SK-N-SH (cell line): Measurements from ENCODE around the gene SLC8A2. TPM values are rescaled to one million over a fixed set of nuclear protein-coding genes. Genes with fewer than 3 reads are reported as not detected.

Source experiments
- CTCF ChIA-PET: fragments of 300-600, 350-600 bp; formaldehyde crosslinking; extraction: SDS; loops from one replicate; lab custom pipeline; 2021; lab: Yijun Ruan, JAX
- POLR2A ChIA-PET: fragments of 350-600 bp; sonication (Branson Sonifier 250); formaldehyde crosslinking; extraction: SDS; loops from one replicate; lab custom pipeline; 2020; ENCODE audit warnings: antibody characterized with exemption, inconsistent platforms; lab: Yijun Ruan, JAX
- DNase-seq: peaks from one replicate; pipeline ENCODE4 v3.0.0; 2012
- H2AFZ ChIP-seq: fragments of 200-600 bp; sonication (generic); 2 replicates; pipeline ENCODE4 v1.8.1; 2016; ENCODE audit warnings: antibody characterized with exemption, mild to moderate bottlenecking, low read depth
- H3F3A ChIP-seq: fragments of 200-600 bp; sonication (generic); replicated peaks from 2 replicates; pipeline ENCODE3; 2016; ENCODE audit warnings: antibody characterized with exemption, mild to moderate bottlenecking; ENCODE audit not compliant: insufficient read depth
- H3K27ac ChIP-seq, 2 experiments: fragments of 200-500 bp in 1 of 2; fragments of 200-600 bp in 1 of 2; sonication (Bioruptor generic) in 1 of 2; sonication (generic), shearing (Covaris generic) in 1 of 2; 2 replicates each; pipeline versions ENCODE4 v1.5.1 to v1.6.1; 2014 to 2016; ENCODE audit warnings: low read depth in 2 of 2, inconsistent platforms in 1 of 2, low read length in 1 of 2, mild to moderate bottlenecking in 1 of 2, mixed read lengths in 1 of 2
- H3K27me3 ChIP-seq: fragments of 200-600 bp; sonication (generic), shearing (Covaris generic); 2 replicates; pipeline ENCODE4 v1.6.1; 2016; ENCODE audit warnings: mixed run types; ENCODE audit not compliant: insufficient read depth
- H3K36me3 ChIP-seq, 2 experiments: fragments of 200-500 bp in 1 of 2; fragments of 200-600 bp in 1 of 2; sonication (Bioruptor generic) in 1 of 2; sonication (generic) in 1 of 2; replicated peaks in 1 of 2; 2 replicates each; pipeline versions ENCODE3 to v1.5.1; 2014 to 2016; ENCODE audit warnings: low read length in 1 of 2, mild to moderate bottlenecking in 1 of 2; ENCODE audit not compliant: insufficient read depth in 2 of 2, control insufficient read depth in 1 of 2
- H3K4me1 ChIP-seq, 2 experiments: fragments of 200-500 bp in 1 of 2; fragments of 200-600 bp in 1 of 2; sonication (Bioruptor generic) in 1 of 2; sonication (generic), shearing (Covaris generic) in 1 of 2; 2 replicates each; pipeline versions ENCODE4 v1.5.1 to v1.6.1; 2014 to 2016; ENCODE audit warnings: low read depth in 1 of 2, low read length in 1 of 2, mixed run types in 1 of 2; ENCODE audit not compliant: insufficient read depth in 2 of 2, control insufficient read depth in 1 of 2
- H3K4me2 ChIP-seq: fragments of 200-600 bp; sonication (generic), shearing (Covaris generic); 2 replicates; pipeline ENCODE4 v1.6.1; 2017; ENCODE audit warnings: mixed run types
- H3K4me3 ChIP-seq, 2 experiments: fragments of 200-500 bp in 1 of 2; fragments of 200-600 bp in 1 of 2; sonication (Bioruptor generic) in 1 of 2; sonication (generic), shearing (Covaris generic) in 1 of 2; 2 replicates each; pipeline versions ENCODE4 v1.5.1 to v1.8.1; 2014 to 2016; ENCODE audit warnings: low read depth in 2 of 2, inconsistent platforms in 1 of 2, low read length in 1 of 2, mild to moderate bottlenecking in 1 of 2, mixed read lengths in 1 of 2, moderate library complexity in 1 of 2
- H3K79me2 ChIP-seq: fragments of 200-600 bp; sonication (generic); 2 replicates; pipeline ENCODE4 v1.8.1; 2017; ENCODE audit warnings: mild to moderate bottlenecking; ENCODE audit not compliant: insufficient read depth
- H3K9ac ChIP-seq: fragments of 200-600 bp; sonication (generic); 2 replicates; pipeline ENCODE4 v1.6.1; 2017; ENCODE audit warnings: mixed run types
- H3K9me2 ChIP-seq: fragments of 200-600 bp; sonication (generic); 2 replicates; pipeline ENCODE4 v1.6.1; 2017; ENCODE audit warnings: mixed run types
- H3K9me3 ChIP-seq: fragments of 200-600 bp; sonication (generic); 2 replicates; pipeline ENCODE4 v1.6.1; 2017; ENCODE audit warnings: mixed run types, mild to moderate bottlenecking, moderate library complexity
- H4K20me1 ChIP-seq: fragments of 200-600 bp; sonication (generic); 2 replicates; pipeline ENCODE4 v1.6.1; 2017; ENCODE audit warnings: mild to moderate bottlenecking, mixed run types; ENCODE audit not compliant: insufficient read depth
- CHD2 ChIP-seq: fragments of 150-350 bp; IDR thresholded peaks from 2 replicates; pipeline ENCODE4 v1.6.1; 2018; ENCODE audit warnings: low read length; ENCODE audit not compliant: partially characterized antibody
- CTCF ChIP-seq: fragments of 200-600 bp; sonication (generic); IDR thresholded peaks from 2 replicates; pipeline ENCODE4 v1.6.1; 2017; ENCODE audit warnings: antibody characterized with exemption, mild to moderate bottlenecking, moderate library complexity
- EZH2phosphoT487 ChIP-seq: fragments of 200-600 bp; sonication (generic); IDR thresholded peaks from 2 replicates; pipeline ENCODE4 v1.6.1; 2017; ENCODE audit warnings: low read depth, mixed run types, mild to moderate bottlenecking, antibody characterized with exemption, moderate library complexity, borderline replicate concordance
- FOSL2 ChIP-seq: IDR thresholded peaks from 2 replicates; pipeline ENCODE4 v1.4.0; 2012; ENCODE audit warnings: low read depth, mild to moderate bottlenecking, moderate library complexity, borderline replicate concordance
- FOXM1 ChIP-seq: IDR thresholded peaks from 2 replicates; pipeline ENCODE4 v1.4.0; 2012; ENCODE audit warnings: low read depth, mild to moderate bottlenecking
- GABPA ChIP-seq: IDR thresholded peaks from 2 replicates; pipeline ENCODE4 v1.4.0; 2012; ENCODE audit warnings: low read depth, mild to moderate bottlenecking
- GATA2 ChIP-seq: sonication (generic); formaldehyde crosslinking; IDR thresholded peaks from 2 replicates; pipeline ENCODE4 v1.5.0; 2020; ENCODE audit warnings: mild to moderate bottlenecking, missing genetic modification reagents
- IRF3 ChIP-seq: fragments of 150-350 bp; IDR thresholded peaks from 2 replicates; pipeline ENCODE4 v1.6.1; 2016; ENCODE audit warnings: mild to moderate bottlenecking, low read depth, low read length
- JUND ChIP-seq: IDR thresholded peaks from 2 replicates; pipeline ENCODE4 v1.4.0; 2012
- MEF2A ChIP-seq: IDR thresholded peaks from 2 replicates; pipeline ENCODE4 v1.4.0; 2012; ENCODE audit warnings: low read depth, borderline replicate concordance
- NRF1 ChIP-seq: IDR thresholded peaks from 2 replicates; pipeline ENCODE4 v1.6.1; 2012; ENCODE audit warnings: low read depth, mild to moderate bottlenecking, low read length
- RAD21 ChIP-seq: IDR thresholded peaks from 2 replicates; pipeline ENCODE4 v1.6.1; 2012; ENCODE audit warnings: mild to moderate bottlenecking, low read length
- RFX5 ChIP-seq: IDR thresholded peaks from 2 replicates; pipeline ENCODE4 v1.6.1; 2012; ENCODE audit warnings: mild to moderate bottlenecking, improper control_type of control experiment, low read length
- RXRA ChIP-seq: IDR thresholded peaks from 2 replicates; pipeline ENCODE4 v1.4.0; 2012; ENCODE audit warnings: low read depth, mild to moderate bottlenecking, borderline replicate concordance
- SIN3A ChIP-seq: IDR thresholded peaks from 2 replicates; pipeline ENCODE4 v1.6.1; 2012; ENCODE audit warnings: low read depth, mild to moderate bottlenecking, low read length, moderate library complexity, borderline replicate concordance
- SMC3 ChIP-seq: IDR thresholded peaks from 2 replicates; pipeline ENCODE4 v1.6.1; 2012; ENCODE audit warnings: low read depth, low read length, improper control_type of control experiment
- TAF1 ChIP-seq: IDR thresholded peaks from 2 replicates; pipeline ENCODE4 v1.6.1; 2012; ENCODE audit warnings: low read depth, mild to moderate bottlenecking, low read length, moderate library complexity, borderline replicate concordance
- TCF12 ChIP-seq: IDR thresholded peaks from 2 replicates; pipeline ENCODE4 v1.4.0; 2012
- TEAD4 ChIP-seq: IDR thresholded peaks from 2 replicates; pipeline ENCODE4 v1.4.0; 2012; ENCODE audit warnings: mild to moderate bottlenecking, borderline replicate concordance; ENCODE audit not compliant: insufficient read depth
- YY1 ChIP-seq: IDR thresholded peaks from 2 replicates; pipeline ENCODE4 v1.4.0; 2012; ENCODE audit warnings: low read depth, mild to moderate bottlenecking
- WGBS: methylation state at CpG from one replicate; pipeline ENCODE4 v1.1.6; 2017; ENCODE audit warnings: low lambda C conversion rate; 5-methylcytosine and 5-hydroxymethylcytosine counted together
- polyA plus RNA-seq, 3 experiments: library from polyadenylated mRNA; depleted of rRNA; stranded (reverse); fragments of >200 nt; gene quantifications; 2 replicates each; pipeline ENCODE4 v1.2.3, GENCODE V29; 2012
- TF ChIP-seq, protein P1 (sequence below): IDR thresholded peaks from 2 replicates; pipeline ENCODE4; 2012
- TF ChIP-seq, protein P2 (sequence below): IDR thresholded peaks from 2 replicates; pipeline ENCODE4 v1.4.0; 2012; ENCODE audit warnings: low read depth

The SLC8A2 gene
- polyA plus RNA-seq, 1 of the 3 experiments (the other 2 are of a cell fraction), result 0.58 TPM

DNA sequence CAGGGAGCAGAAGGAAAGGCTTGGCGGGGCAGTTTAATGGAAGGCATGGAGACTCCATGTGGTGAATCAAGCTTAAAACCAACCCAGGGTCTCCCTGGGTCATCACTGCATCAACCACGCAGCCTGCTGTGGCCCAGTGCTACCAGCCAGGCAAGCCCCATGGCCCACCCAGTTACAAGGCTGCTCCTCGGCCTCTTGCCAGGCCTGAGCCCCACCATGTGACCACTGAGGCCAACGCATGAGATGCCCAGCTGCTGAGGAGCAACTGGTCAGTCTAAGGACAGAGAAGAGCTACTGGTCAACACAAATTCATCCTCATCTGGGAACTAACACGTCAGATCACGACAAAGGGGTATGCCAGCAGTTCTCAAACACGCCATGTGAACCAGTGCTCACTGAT lies 27.7 kb upstream of the SLC8A2 start:
- POLR2A ChIA-PET, result no interaction called here
- 100% methylated on average over 6 of the region's 7 CpGs for WGBS
- DNase-seq, result no peak
- TF ChIP-seq RFX5 (no peak), GABPA (no peak), NRF1 (no peak), IRF3 (no peak), JUND (no peak), TAF1 (no peak), FOXM1 (no peak), FOSL2 (no peak), GATA2 (no peak), YY1 (no peak), CTCF (no peak), RXRA (no peak), CHD2 (no peak)
- H3K4me2 ChIP-seq, result no peak overlapping the region
- no peaks in the 10 kb centered on the region for H3F3A ChIP-seq
- H4K20me1 ChIP-seq, result no peaks in the 10 kb centered on the region
- H3K27me3 ChIP-seq, result no peaks in the 10 kb centered on the region
- H3K27ac ChIP-seq, result peak overlapping the region in 1 of 2 experiments; percentile 84; a peak in 2 of 4 replicates
- H2AFZ ChIP-seq, result no peak overlapping the region
- peaks cover 15 to 55% of the 10 kb centered on the region in 2 experiments for H3K36me3 ChIP-seq
- peaks cover 5% of the 10 kb centered on the region; the same call in 1 of the 2 replicates for H3K79me2 ChIP-seq
- CTCF ChIA-PET, result interaction anchor here (0.8 to 8.8 kb wide), 4 partner anchors 16 to 63 kb away, joined by 3 to 67 read pairs (median 31); partner anchors contain the start of genes KPTN and NAPA
- no peaks in the 10 kb centered on the region for H3K9me2 ChIP-seq
- no peak overlapping the region for H3K9ac ChIP-seq
- peaks cover 0 to 49% of the 10 kb centered on the region in 2 experiments; a peak in 1 of 4 replicates for H3K4me1 ChIP-seq
- H3K4me3 ChIP-seq, result no peak overlapping the region
- no peaks in the 10 kb centered on the region for H3K9me3 ChIP-seq

GRCh38 chr19:47498561-47498960 lies 26.9 kb upstream of the SLC8A2 start:
- peak overlapping the region in 1 of 2 experiments; percentile 84; a peak in 2 of 4 replicates for H3K27ac ChIP-seq
- 95% methylated on average over 4 of the region's 5 CpGs for WGBS
- DNase-seq, result no peak
- H3K9me3 ChIP-seq, result no peaks in the 10 kb centered on the region
- 0 out of 2 replicates have a peak, but pooled peaks cover under 1% of the 10 kb centered on the region for H3K79me2 ChIP-seq
- H3K4me1 ChIP-seq, result peaks cover 0 to 57% of the 10 kb centered on the region in 2 experiments; a peak in 1 of 4 replicates
- H3K36me3 ChIP-seq, result peaks cover 8 to 53% of the 10 kb centered on the region in 2 experiments
- ChIA-PET POLR2A (no interaction called here), CTCF (interaction anchor here (0.8 to 8.8 kb wide), 5 partner anchors 15 to 208 kb away, joined by 3 to 67 read pairs (median 18); partner anchors contain the start of genes KPTN and NAPA)
- no peak overlapping the region for H3K9ac ChIP-seq
- no peak overlapping the region for H3K4me3 ChIP-seq
- no peak overlapping the region for H2AFZ ChIP-seq
- H3K27me3 ChIP-seq, result no peaks in the 10 kb centered on the region
- TF ChIP-seq JUND (no peak), TCF12 (no peak), RXRA (no peak), RAD21 (no peak), TEAD4 (no peak), SMC3 (no peak), FOXM1 (no peak), FOSL2 (no peak), CHD2 (no peak), SIN3A (no peak), MEF2A (no peak), YY1 (no peak), EZH2phosphoT487 (no peak)
- TF ChIP-seq, protein P1, sequence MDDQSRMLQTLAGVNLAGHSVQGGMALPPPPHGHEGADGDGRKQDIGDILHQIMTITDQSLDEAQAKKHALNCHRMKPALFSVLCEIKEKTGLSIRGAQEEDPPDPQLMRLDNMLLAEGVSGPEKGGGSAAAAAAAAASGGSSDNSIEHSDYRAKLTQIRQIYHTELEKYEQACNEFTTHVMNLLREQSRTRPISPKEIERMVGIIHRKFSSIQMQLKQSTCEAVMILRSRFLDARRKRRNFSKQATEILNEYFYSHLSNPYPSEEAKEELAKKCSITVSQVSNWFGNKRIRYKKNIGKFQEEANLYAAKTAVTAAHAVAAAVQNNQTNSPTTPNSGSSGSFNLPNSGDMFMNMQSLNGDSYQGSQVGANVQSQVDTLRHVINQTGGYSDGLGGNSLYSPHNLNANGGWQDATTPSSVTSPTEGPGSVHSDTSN, result no peak
- TF ChIP-seq, protein P2, sequence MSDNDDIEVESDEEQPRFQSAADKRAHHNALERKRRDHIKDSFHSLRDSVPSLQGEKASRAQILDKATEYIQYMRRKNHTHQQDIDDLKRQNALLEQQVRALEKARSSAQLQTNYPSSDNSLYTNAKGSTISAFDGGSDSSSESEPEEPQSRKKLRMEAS, result no peak
- no peaks in the 10 kb centered on the region for H4K20me1 ChIP-seq
- no peaks in the 10 kb centered on the region for H3F3A ChIP-seq
- H3K4me2 ChIP-seq, result no peak overlapping the region
- no peaks in the 10 kb centered on the region for H3K9me2 ChIP-seq
